22Rv1 (cell line): ENCODE data around the gene ZBTB44.
"Not testable (repeated sequence)": the region's sequence is repeated elsewhere in the genome, so short reads cannot be mapped to it uniquely, and the experiment has no call there.

Source experiments
- H3K27ac ChIP-seq: fragments of 450-650 bp; 2 replicates; pipeline ENCODE4 v1.5.1; 2017
- ZFX ChIP-seq: fragments of 450-650 bp; IDR thresholded peaks from 2 replicates; pipeline ENCODE4 v1.6.1; 2017; ENCODE audit warnings: antibody characterized with exemption, borderline replicate concordance
- TF ChIP-seq, protein P1 (sequence below): fragments of 450-650 bp; IDR thresholded peaks from 2 replicates; pipeline ENCODE4 v1.5.1; 2017; ENCODE audit warnings: mild to moderate bottlenecking

Gene ZBTB44

DNA sequence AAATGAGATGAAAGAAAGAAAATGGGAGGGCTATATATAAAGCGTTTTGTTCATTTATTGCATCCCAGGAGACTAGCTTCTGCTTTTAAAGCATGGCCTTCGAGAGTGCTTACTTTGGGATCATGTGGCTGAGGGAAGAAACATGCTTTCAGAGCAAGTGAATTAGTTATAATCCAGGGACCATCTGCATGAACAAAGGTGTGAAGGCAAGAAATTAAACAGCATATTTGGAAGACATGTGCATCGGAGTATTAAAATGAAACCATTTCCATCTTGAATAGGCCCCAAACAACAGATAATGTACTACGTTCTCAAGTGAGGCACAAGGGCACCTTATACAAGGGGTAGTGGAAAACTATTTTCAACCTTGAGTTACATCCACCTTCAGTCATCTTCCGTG, 51.4 kb downstream of the ZBTB44 start:
- TF ChIP-seq, protein P1, sequence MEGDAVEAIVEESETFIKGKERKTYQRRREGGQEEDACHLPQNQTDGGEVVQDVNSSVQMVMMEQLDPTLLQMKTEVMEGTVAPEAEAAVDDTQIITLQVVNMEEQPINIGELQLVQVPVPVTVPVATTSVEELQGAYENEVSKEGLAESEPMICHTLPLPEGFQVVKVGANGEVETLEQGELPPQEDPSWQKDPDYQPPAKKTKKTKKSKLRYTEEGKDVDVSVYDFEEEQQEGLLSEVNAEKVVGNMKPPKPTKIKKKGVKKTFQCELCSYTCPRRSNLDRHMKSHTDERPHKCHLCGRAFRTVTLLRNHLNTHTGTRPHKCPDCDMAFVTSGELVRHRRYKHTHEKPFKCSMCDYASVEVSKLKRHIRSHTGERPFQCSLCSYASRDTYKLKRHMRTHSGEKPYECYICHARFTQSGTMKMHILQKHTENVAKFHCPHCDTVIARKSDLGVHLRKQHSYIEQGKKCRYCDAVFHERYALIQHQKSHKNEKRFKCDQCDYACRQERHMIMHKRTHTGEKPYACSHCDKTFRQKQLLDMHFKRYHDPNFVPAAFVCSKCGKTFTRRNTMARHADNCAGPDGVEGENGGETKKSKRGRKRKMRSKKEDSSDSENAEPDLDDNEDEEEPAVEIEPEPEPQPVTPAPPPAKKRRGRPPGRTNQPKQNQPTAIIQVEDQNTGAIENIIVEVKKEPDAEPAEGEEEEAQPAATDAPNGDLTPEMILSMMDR = no peak
- TF ChIP-seq ZFX = no peak
- no peak overlapping the region for H3K27ac ChIP-seq

DNA sequence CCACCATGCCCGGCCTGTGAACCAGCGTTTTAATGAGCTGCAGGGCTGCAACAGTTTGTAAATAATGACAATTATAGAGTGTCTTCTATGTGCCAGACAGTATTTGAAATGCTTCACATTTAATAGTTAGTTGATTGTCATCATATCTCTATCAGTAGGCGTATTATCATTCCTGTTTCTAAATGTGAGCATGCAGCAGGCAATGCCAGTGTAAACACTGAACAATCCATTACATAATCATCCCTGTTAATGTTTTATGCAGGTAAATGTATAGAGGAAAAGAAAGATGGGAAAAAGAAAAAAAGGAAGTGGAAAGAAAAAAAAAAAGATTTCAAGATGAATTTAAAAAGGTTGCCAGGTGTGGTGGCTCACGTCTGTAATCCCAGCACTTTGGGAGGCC, 52.3 kb downstream of the ZBTB44 start:
- no peak overlapping the region for H3K27ac ChIP-seq
- no peak for TF ChIP-seq ZFX
- TF ChIP-seq, protein P1 = no peak

DNA sequence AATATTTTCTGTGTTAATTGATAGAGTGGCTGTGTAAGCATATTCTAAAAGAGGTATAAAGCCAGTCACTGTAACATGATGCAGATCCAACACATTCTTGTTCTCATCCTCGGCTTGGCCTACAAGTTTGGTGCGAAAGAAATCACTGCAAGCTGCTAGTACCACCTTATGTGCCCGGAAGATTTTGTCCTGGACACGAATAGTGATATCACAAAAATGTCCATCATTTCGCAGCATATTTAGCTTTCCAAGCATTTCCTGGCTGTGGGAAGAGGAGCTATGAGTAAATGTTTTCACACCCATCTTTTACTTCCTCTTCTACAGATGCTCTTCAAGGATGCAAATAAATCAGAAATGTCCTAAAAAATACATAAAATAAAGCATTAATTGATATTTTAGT, 53.1 kb downstream of the ZBTB44 start:
- no peak overlapping the region for H3K27ac ChIP-seq
- no peak for TF ChIP-seq ZFX
- TF ChIP-seq, protein P1 = no peak

DNA sequence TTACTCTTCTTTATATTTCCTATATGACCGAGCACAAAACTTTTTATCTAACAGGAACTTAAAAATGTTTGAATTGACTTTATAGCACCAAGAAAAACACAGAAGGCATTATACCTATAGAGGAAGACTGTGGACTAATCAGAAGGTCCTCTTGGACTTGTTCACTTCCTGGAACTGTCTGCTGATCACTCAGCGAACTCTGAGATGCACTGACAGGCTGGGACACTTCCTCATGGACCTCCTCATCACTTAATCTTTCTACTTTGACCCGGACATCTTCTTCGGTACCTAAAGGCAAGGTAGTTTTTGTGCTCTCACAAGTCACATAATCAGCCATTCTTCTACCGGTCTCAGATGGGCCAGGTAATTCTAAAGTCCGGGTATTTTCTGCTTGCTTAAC, 54.0 kb downstream of the ZBTB44 start:
- H3K27ac ChIP-seq = no peak overlapping the region
- TF ChIP-seq, protein P1 = no peak
- TF ChIP-seq ZFX = no peak

DNA sequence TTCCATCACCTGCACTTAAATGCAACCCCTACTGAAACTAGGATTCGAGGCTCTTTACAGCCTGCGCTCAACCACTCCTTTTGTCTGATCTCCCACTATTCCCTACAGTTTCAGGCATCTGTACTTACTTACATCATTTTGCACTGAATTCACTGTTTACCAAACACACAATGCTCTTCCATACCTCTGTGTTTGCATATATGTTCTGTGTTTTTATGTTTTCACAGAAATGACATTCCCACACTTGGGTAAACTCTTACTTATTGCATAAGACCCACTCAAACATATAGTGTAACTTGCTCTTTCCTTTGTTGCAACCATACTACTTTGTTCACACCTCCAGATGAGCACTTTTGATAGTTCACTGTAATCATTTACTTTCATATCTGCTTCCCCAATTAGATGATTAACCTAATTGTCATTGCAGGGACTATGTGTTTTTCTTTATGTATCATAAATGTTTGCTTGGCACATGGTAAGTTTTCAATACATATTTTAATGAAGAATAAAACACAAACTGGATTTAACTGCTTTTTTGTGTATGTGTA, 54.6 kb downstream of the ZBTB44 start:
- no peak for TF ChIP-seq ZFX
- TF ChIP-seq, protein P1 = no peak
- H3K27ac ChIP-seq = no peak overlapping the region

DNA sequence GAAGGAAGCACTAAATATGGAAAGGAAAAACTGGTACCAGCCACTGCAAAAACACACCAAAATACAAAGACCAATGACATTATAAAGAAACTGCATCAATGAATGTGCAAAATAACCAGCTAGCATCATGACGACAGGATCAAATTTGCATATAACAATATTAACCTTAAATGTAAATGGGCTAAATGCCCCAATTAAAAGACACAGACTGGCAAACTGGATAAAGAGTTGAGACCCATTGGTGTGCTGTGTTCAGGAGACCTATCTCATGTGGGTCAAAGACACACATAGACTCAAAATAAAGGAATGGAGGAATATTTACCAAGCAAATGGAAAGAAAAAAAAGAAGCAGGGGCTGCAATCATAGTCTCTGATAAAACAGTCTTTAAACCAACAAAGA, 63.0 kb downstream of the ZBTB44 start:
- not testable (repeated sequence) for H3K27ac ChIP-seq

DNA sequence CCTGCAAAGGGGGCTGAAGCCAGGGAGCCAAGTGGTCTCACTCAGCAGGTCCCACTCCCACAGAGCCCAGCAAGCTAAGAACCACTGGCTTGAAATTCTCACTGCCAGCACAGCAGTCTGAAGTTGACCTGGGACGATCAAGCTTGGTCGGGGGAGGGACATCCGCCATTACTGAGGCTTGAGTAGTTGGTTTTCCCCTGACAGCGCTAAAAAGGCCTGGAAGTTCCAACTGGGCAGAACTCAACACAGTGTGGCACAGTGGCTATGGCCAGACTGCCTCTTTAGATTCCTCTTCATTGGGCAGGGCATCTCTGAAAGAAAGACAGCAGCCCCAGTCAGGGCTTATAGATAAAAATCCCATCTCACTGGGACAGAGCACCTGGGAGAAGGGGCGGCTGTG, 64.8 kb downstream of the ZBTB44 start:
- H3K27ac ChIP-seq = not testable (repeated sequence)

DNA sequence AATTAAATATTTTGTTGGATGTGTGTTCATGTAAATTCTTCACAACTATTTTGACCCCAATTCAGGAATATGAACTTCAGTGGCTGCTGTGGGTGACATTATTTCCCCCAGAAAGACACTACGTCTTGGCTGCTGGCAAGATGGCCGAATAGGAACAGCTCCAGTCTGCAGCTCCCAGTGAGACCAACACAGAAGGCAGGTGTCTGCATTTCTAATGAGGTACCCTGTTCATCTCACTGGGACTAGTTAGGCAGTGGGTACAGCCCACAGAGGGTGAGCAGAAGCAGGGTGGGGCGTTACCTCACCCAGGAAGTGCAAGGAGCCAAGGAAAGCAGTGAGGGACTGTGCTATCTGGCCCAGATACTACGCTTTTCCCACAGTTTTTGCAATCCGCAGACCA, 65.3 kb downstream of the ZBTB44 start:
- H3K27ac ChIP-seq = no peak overlapping the region
- TF ChIP-seq, protein P1 = no peak
- no peak for TF ChIP-seq ZFX
